ENCODE data around the gene ARID1B.

DNA sequence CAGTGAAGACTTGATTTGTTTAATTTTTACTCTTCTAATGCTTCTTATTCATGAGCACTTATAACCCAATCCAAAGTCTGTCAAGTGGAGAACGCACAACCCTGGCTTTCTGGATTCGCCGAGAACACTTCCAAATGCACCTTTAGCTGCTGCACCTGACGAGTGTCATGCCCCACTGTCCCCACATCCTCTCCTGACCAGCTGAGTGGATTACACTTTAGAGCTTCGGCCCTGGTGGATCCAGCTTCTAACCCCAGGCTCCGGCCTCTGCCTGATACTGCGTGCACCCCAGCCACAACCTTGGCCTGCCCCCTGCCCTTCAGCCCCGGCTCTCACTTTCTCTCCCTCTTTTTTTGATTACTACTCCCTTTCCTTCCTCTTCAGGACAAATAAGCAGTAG, 287.3 kb downstream of the ARID1B start:
- TF ChIP-seq POLR2A (IDR thresholded peaks at IDR 0.05): no peak
- TF ChIP-seq, protein P1, sequence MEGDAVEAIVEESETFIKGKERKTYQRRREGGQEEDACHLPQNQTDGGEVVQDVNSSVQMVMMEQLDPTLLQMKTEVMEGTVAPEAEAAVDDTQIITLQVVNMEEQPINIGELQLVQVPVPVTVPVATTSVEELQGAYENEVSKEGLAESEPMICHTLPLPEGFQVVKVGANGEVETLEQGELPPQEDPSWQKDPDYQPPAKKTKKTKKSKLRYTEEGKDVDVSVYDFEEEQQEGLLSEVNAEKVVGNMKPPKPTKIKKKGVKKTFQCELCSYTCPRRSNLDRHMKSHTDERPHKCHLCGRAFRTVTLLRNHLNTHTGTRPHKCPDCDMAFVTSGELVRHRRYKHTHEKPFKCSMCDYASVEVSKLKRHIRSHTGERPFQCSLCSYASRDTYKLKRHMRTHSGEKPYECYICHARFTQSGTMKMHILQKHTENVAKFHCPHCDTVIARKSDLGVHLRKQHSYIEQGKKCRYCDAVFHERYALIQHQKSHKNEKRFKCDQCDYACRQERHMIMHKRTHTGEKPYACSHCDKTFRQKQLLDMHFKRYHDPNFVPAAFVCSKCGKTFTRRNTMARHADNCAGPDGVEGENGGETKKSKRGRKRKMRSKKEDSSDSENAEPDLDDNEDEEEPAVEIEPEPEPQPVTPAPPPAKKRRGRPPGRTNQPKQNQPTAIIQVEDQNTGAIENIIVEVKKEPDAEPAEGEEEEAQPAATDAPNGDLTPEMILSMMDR (IDR thresholded peaks at IDR 0.05): no peak
